CD4-positive, alpha-beta T cell treated with Interleukin-6 for 4 hours (primary cell): Measurements from ENCODE around the gene GNAO1.

Source experiments
- DNase-seq: peaks from one replicate; pipeline ENCODE4 v3.0.0-alpha.2; 2020; ENCODE audit warnings: mixed read lengths

Gene GNAO1

DNA sequence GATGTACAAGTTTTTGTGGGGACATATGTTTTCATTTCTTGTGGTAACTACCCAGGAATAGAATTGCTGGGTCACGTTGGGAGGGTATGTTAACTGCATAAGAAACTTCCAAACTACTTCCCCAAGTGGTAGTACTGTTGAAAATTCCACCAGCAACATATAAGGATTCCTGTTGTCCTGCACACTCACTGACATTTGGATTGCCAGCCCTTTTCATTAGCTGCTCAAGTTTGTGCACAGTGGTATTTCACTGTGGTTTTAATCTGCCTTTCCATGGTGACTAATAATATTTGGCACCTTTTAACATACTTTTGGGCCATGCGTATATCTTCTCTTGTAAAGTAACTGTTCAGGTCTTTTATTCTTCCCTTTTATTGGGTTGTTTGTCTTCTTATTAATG, 103.3 kb downstream of the GNAO1 start:
- no peak for DNase-seq

DNA sequence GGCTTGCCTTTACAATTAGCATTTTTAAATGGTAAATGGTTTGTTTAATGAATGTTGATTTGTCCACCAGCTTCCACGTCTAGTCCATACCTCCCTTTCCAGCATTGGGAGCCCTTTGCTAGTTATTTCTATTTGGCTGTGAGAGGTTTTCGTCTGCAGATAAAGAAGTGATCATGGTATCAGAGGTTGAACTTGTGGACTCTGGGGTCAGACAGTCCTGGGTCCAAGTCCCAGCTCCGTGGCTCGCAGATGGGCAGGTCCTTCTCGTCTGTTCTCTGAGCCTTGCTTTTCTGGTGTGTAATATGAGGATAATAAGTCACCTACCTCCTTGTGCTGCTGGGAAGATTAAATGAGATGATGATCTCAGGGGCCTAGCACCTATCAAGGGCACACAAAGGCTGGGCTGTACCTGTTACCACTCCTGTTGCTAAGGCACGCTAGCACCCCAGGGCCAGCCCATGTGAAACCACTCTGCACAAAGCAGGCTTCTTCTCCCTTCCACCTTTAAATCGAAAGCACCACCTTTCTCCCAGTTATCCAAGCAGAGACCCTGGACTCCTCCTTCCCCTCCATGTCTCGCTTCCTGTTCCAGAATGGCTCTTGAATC, 103.9 kb downstream of the GNAO1 start:
- DNase-seq, result no peak

GRCh38 chr16:56295739-56296527, 104.6 kb downstream of the GNAO1 start:
- DNase-seq, result no peak

DNA sequence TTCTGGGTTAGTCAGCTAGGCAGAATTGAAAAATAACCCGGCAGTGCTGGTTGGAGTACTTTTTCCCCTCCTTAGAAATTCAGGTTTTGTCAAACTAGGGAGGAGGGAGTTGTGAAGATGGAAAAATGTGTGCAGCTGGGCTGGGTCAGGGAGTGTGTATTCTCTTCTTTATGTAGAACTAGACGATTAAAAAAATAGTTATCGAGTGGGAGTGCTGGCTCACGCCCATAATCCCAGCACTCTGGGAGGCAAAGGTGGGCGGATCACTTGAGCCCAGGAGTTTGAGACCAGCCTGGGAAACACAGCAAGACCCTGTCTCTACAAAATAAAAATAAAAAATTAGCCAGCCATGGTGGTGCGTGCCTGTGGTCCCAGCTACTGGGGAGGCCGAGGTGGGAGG, 106.4 kb downstream of the GNAO1 start:
- no peak for DNase-seq

- DNase-seq, result no peak
Measured at GRCh38 chr16:56298116-56298515, 106.8 kb downstream of the GNAO1 start.

GRCh38 chr16:56298948-56299596, 107.8 kb downstream of the GNAO1 start:
- DNase-seq, result no peak

- DNase-seq, result no peak
Measured at GRCh38 chr16:56300242-56300623, 108.9 kb downstream of the GNAO1 start.

DNA sequence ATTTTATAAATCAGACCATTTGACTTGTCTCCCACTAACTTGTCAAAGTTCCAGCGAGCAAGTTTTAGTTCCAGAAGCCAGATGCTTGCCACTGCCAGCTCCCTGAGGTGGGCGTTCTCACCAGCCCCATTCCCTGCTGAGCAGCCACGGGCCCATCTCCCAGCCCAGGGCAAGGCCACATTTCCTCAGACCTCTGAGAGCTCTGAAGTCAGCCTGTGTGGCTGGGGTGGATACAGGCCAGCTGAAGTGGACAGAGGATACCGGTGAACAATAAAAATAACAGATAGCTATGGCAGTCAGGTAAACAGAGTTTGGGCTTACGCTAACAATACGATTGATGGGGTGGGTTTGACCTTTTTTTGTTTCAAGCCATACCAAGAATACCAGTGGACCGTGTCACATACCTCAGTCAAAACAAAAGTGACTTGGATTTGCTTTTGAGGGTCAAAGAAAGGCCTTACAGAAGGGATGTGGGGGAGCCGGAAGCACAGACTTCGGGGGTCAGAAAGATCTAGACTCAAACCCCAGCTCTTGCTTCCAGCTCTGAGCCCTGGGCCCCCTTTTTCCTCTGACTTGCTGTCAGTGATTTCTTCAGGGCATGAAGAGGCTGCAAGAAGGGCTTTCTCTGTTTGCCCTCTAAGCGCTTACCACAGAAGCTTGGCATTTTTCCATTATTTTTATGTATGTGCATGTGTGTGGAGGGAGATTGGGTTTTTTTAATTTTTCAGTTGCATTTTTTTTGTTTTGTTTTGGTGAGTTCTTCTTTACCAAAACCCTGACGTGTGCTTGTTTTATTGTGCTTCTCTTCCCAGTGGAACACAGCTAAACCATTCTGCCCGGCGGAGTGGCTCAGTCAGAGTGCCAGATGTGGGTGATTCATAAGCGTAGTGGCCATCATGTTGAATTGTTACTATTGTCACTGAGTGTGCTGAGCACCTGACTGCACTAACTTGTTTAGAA, 109.9 kb downstream of the GNAO1 start:
- no peak for DNase-seq

- no peak for DNase-seq
Measured at GRCh38 chr16:56302506-56302905, 111.2 kb downstream of the GNAO1 start.

GRCh38 chr16:56303066-56303715, 111.9 kb downstream of the GNAO1 start:
- no peak for DNase-seq

DNA sequence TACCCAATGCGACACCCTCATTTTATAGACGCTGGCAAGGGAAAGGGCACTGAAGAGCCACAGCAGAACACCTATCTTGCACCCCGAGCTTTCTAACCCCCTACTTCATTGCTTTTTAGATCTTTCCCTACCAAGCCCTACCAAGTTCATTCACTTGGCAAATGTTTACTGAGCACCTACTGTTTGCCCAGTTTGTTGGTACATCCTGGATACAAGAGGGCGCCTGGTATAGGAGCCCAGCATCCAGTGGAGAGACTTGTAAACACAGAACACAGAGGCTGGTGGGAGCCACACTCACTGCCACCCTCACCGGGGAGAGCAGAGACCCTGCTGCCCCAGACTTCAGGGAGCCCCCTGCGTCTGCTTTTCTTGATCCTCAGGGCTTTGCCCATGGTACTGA, 112.6 kb downstream of the GNAO1 start:
- no peak for DNase-seq

DNA sequence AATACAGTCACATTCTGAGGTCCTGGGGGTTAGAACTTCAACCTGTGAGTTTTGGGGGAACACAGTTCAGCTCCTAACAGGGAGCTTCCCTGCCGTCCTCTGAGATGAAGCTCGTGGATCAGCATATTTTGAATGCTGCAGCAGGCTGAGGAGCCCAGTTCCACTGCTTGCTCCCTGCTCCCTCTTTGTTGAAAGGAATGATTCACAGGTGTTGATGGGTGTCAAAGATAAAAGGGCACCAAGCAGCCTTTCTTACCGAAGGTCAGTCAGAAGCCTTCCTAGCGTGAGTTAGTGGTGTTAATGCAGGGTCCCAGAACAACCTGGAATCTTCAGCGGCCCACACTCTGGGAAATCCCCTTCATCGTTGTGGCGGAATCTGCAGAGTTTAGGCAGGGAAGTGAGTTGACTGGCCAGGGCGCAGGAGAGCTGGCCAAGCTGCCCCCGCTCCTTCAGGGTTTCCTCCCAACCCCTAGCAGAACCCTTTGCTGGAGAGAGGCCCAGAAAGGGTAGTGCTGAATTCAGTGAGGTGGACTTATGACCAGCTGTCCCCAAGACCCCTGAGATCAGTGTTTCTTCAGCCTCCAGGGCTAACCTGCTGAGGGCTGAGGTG, 114.8 kb downstream of the GNAO1 start:
- DNase-seq, result no peak

DNA sequence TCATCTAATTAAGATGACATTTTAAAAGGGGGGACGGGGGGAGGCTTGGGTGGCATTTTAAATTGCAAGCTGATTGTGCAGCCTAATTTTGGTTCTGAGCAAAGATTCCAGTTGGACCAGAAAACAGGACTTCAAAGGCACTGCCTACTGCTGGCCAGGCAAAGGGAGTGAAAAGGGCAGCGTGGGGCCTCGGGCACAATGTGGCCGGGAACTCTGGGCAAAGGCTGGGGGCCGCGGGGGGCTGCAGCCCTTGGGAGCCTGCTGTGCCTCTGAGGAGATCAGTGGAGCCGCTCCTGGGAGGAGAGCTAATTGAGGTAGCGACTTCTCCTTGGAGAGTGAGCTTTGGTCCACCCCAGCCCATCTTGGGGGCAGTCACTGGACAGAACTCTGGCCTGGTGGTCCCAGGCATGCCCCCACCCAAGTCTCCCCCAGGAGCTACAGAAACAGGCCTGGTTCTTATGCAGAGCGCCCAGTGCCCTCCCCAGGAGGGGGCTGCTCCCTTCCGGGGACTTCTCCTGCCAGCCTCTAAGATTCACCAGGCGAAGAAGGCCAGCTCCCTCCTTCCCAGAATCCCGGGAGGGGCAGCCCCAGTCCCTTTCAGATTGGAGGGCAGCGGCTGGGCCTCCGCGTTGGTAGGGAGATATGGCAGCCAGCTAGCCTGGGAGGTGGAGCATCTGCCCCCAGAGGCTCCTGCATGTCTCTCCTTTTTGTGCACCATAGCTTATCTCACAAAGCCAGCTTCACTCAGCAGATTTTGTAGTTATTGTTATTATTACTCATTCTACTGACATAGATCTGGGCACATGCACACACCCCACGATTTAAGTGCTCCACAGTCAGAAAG, 115.6 kb downstream of the GNAO1 start:
- DNase-seq, result no peak

DNA sequence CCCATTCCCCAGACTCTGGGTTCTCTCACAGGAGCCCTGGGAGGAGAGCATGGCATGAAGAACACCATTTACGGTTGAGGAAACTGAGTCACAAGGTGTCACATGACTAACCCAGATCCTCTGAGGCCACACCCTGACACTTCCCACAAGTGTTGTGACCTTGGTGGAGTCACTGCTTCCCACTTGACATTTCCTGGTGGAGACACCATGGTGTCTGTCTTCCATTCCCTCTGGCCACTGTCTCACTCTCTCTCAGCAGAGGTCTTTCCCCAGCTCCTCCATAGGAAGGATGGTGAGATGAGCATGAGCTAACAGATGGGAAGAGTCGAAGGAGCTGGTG, 116.2 kb downstream of the GNAO1 start:
- no peak for DNase-seq

- DNase-seq, result no peak
Measured at GRCh38 chr16:56309008-56309407, 117.7 kb downstream of the GNAO1 start.

DNA sequence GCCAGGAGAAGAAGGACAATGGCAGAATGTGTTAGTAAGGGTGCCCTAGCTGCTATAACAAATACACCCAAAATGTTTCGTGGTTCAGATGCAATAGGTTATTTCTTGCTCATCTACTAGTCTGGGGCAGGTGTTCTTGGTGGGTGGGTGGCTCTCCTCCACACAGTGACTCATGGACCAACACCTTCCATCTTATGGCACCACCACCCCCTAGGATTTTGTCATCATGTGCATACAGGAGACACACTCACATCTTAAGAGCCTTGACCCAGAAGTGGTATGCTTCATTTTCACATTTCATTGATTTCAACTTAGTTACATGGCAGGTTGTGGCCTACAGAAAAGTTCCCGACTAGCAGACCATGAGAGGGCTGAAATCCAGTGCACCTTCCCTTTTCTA, 119.4 kb downstream of the GNAO1 start:
- DNase-seq, result no peak

DNA sequence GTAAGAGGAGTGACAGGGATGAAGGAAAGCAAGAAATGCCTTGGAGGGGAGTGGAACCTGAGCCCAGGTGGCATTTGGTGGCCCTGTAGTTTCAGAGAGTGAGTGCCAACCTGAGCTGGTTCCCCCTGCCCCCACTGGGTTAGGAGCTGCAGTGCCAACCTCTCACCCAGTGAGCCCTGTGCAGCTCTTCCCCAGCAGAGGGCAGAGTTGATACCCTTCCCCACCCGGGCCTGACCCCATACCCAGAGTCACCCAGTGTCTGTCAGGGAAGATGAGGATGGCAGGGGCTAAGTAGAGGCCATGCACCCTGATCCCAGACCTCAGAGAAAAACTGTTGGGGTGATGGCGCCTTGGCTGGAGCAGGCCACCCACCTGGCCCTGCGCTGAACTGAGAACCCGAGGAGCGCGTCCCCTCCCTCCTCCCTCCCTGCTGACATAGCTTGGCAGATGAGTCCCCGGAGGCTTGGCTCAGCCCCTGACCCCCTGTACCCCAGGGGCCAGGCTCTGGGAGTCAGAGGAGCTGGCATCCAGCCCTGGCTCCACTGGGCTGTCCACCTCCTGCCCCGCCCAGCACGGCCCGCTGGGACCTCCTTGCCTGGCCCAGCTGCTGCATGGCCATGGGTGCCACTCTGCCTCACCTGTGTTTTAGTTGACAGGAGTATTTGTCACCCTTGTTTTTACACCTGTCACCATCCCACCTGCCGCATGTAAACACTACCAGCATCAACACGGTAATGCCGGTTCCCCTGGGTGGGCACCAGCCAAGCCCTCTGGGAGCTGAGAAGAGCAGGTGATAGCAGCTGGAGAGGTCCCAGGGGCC, 120.1 kb downstream of the GNAO1 start:
- no peak for DNase-seq

DNA sequence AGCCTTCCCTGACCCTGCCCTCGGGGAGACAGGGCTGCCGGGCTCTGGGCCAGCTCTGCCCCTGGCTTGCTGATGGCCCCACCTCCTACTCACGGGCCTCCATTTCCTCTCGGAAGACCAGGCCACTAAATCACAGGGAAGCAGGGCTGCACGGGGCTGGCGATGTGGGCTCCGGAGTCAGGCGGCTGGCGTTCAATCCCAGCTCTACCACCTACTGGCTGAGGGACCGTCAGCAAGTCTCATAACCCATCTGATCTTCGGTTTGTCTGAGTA, 120.7 kb downstream of the GNAO1 start:
- DNase-seq, result no peak

GRCh38 chr16:56312556-56312955, 121.3 kb downstream of the GNAO1 start:
- DNase-seq, result no peak

GRCh38 chr16:56314244-56314850, 123.1 kb downstream of the GNAO1 start:
- no peak for DNase-seq
